ENCODE data around the gene TEX52. TPM values are rescaled to one million over a fixed set of nuclear protein-coding genes. Genes with fewer than 3 reads are reported as not detected.

The TEX52 gene
- total RNA-seq, 1 donor from 2014 or later = not detected

DNA sequence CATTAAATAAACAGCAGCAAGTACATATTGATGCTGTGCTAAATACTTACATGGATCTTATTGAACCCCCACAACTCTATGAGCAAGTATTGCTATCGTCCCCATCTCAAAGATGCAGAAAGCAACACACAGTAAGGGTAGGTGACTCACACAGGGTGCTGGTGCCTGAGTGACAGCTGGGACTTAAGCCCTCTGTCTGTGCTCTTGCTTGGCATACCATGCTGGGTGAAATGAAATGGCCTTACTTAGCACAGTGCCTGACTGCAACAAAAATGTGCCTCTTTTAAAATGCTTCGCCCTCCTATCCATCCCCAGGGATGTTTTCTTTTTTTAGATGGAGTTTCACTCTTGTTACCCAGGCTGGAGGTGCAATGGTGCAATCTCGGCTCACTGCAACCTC lies 788 bp downstream of the TEX52 start:
- DNase-seq = no peak
- Mint-ChIP-seq H3K4me3 (no peak overlapping the region), H3K9me3 (no peaks in the 10 kb centered on the region), H3K27me3 (no peaks in the 10 kb centered on the region), H3K4me1 (peaks cover 3% of the 10 kb centered on the region), H3K27ac (no peak overlapping the region), H3K36me3 (ENCODE audit: low read depth) (peaks cover 23% of the 10 kb centered on the region)
- intact Hi-C loops (cut with micrococcal nuclease) = no loop called here

DNA sequence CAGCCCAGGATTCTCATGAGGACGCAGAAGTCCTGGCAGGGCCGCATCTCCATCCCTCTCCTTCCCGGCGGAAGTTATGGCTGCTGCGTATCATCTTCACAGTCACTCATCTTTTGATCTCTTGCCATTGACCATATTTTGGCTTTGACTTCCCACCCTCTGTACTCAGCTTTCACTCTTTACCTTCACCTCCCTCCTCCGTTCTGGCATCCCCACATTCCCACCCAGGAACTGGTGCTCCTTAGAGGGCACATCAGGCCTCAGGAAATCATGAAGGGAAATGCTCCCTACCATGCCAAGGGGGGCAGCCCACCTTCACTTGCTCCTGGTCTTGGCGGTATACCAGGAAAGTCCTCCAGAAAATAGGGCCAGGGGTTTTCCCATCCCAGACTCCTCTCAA lies 1.3 kb downstream of the TEX52 start:
- H3K9me3 Mint-ChIP-seq = no peaks in the 10 kb centered on the region
- DNase-seq = no peak
- no peaks in the 10 kb centered on the region for H3K27me3 Mint-ChIP-seq
- H3K36me3 Mint-ChIP-seq (ENCODE audit: low read depth) = peaks cover 22% of the 10 kb centered on the region
- intact Hi-C loops (cut with micrococcal nuclease) = no loop called here
- no peak overlapping the region for H3K27ac Mint-ChIP-seq
- H3K4me1 Mint-ChIP-seq = peaks cover 3% of the 10 kb centered on the region
- H3K4me3 Mint-ChIP-seq = no peak overlapping the region

DNA sequence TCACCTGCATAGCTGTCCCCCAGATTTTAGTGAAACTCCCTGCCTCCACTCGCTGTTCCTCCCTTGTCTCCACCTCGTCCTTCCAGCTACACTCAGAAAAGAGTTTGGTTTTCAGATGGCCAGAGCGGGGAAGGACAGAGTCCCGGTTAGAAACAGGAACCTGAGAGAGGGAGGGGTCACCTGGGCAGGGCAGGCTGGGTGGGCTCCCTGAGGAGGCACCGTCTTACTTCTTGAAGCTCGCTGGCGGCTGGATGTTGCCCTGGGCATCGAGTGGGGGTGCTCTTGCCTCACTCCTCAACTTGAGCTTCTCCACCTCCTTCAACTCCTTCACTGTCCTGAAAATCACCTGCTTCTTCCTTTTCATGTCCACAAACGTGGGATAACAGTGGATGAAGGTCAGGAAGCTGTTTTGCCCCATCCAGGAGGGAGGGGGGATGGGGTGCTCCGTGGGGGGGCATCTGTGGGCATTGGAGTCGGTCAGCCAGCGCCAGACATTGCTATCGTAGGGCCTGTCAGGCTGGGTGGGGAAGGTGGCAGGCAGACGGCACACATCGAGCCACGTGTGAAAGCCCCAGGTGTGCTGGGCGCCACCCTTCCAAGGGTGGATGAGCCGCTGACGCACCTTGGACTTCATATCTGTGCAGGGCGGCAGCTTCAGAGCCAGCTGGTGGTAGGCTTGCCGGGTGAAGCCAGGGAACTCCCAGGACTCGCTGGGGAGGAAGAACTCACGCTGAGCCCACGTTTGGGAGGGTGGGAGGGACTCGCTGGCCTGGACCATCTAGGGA lies 2.0 kb downstream of the TEX52 start:
- Mint-ChIP-seq H3K4me1 (peaks cover 3% of the 10 kb centered on the region), H3K9me3 (no peaks in the 10 kb centered on the region), H3K27me3 (no peaks in the 10 kb centered on the region), H3K27ac (no peak overlapping the region), H3K36me3 (ENCODE audit: low read depth) (peaks cover 16% of the 10 kb centered on the region), H3K4me3 (no peak overlapping the region)
- no peak for DNase-seq
- intact Hi-C loops (cut with micrococcal nuclease) = loop anchor here (5.0 kb wide), 1 partner anchor 187 kb away; no protein-coding TSS in a partner anchor

DNA sequence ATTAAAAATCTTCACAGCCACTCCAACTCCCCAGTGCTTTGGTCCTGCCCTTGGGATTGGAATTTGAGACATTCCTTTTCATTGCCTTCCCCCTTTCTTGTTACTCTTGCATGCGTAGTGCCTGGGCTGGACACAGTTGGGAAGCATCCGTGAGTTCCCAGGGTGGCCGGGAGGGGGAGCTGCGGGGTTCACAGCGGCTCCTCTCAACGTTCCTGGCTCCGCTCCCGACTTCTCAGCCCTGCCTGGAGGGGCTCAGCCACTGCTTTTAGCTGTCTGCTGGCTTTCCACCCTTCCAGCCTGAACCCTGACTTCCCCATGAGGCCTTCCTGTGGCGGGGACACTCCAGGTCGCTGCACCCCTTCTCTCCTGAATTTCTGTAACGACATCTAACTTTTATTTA lies 3.2 kb downstream of the TEX52 start:
- Mint-ChIP-seq H3K9me3 (no peaks in the 10 kb centered on the region), H3K36me3 (ENCODE audit: low read depth) (peaks cover 6% of the 10 kb centered on the region), H3K4me3 (no peak overlapping the region), H3K27me3 (no peaks in the 10 kb centered on the region), H3K4me1 (peaks cover 3% of the 10 kb centered on the region), H3K27ac (no peak overlapping the region)
- DNase-seq = peak; percentile 84
- intact Hi-C loops (cut with micrococcal nuclease) = loop anchor here (1.0 to 5.0 kb wide), 2 partner anchors 91 to 189 kb away; no protein-coding TSS in a partner anchor

DNA sequence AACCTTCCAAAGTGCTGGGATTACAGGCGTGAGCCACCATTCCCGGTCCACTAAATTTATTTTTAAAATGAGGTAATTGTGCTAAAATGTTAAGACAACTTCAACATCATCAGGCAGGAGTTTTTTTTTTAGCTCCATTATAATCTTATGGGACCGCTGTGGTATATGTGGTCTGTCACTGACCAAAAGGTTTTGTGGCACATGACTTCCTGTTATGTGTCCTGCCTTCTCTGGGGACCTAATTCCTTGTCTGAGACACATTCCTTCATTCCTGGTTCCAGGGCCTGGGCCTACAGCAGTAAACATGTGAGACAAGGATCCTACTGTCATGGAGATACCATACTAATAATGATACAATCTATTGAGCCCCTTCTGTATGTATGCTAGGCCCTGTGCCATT lies 4.9 kb downstream of the TEX52 start:
- peaks cover 3% of the 10 kb centered on the region for H3K4me1 Mint-ChIP-seq
- H3K27me3 Mint-ChIP-seq = no peaks in the 10 kb centered on the region
- peaks cover 4% of the 10 kb centered on the region for H3K36me3 Mint-ChIP-seq (ENCODE audit: low read depth)
- H3K4me3 Mint-ChIP-seq = no peak overlapping the region
- no peak overlapping the region for H3K27ac Mint-ChIP-seq
- no peaks in the 10 kb centered on the region for H3K9me3 Mint-ChIP-seq
- intact Hi-C loops (cut with micrococcal nuclease) = loop anchor here (5.0 kb wide), 1 partner anchor 190 kb away; no protein-coding TSS in a partner anchor
- no peak for DNase-seq

DNA sequence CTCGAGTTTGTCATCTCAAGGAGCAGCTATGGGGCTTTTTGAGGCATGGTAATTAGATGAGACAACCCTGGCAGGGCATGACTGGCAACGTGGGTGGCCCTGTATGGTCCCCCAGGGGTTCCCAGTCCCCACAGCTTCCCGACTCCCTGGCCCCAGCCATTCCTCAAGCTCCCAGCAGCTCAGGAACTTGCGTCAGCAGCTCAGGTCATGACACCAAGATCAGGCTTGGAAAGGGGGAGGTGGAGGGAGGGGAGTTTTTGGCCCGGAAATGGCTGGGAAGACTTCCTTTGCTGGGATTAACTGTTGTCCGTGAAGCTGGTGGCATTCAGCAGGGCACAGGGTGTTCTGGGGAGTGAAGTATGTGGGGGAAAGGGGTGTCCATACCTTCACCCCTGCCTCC lies 11.6 kb downstream of the TEX52 start:
- H3K36me3 Mint-ChIP-seq (ENCODE audit: low read depth) = peaks cover 3% of the 10 kb centered on the region
- intact Hi-C loops (cut with micrococcal nuclease) = no loop called here
- no peak for DNase-seq
- H3K27me3 Mint-ChIP-seq = no peaks in the 10 kb centered on the region
- no peaks in the 10 kb centered on the region for H3K9me3 Mint-ChIP-seq
- H3K4me1 Mint-ChIP-seq = no peaks in the 10 kb centered on the region
- H3K27ac Mint-ChIP-seq = no peak overlapping the region
- no peak overlapping the region for H3K4me3 Mint-ChIP-seq

DNA sequence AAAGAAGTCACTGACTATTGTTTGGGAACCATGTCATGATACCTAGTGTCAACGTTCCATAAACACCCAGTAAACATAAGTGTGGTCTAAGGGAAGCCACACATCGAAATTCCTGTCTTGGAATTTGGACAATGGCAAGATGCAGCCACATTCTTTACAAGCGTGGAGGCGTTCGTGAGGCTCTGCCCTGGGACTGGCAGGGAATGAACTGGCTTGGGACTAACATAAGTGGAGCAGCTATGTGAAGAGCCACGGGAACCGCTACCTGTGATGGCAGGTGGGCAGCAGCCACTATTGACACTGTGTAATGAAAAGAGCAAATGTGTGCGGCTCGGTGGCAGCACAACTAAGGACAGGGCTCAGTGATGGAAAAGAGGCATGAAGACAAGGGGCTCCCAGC lies 12.1 kb downstream of the TEX52 start:
- Mint-ChIP-seq H3K27ac (no peak overlapping the region), H3K4me3 (no peak overlapping the region), H3K4me1 (no peaks in the 10 kb centered on the region), H3K27me3 (no peaks in the 10 kb centered on the region), H3K36me3 (ENCODE audit: low read depth) (peaks cover 4% of the 10 kb centered on the region), H3K9me3 (no peaks in the 10 kb centered on the region)
- no peak for DNase-seq
- intact Hi-C loops (cut with micrococcal nuclease) = no loop called here

DNA sequence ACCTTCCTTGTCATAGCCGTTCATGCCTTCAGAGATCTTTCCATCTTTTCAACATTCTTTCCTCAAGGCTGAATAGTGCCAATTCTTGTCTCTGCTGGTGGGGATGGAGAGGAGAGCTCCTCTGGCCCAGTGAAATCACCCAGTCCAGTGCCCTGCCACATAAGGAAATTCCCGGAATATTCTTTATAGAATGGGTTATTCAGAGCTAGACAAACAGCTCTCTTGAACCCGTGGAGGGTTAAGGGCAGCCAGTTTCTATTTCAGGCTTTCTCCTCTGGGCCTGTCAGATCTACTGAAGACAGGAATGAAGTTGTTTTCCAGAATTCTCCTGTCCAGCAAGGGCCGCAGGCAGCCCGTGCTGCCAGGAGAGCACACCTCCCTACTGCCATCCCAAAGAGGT lies 13.9 kb downstream of the TEX52 start:
- Mint-ChIP-seq H3K4me1 (no peaks in the 10 kb centered on the region), H3K9me3 (no peaks in the 10 kb centered on the region), H3K36me3 (ENCODE audit: low read depth) (peaks cover 8% of the 10 kb centered on the region), H3K27me3 (no peaks in the 10 kb centered on the region), H3K27ac (no peak overlapping the region), H3K4me3 (no peak overlapping the region)
- no peak for DNase-seq
- intact Hi-C loops (cut with micrococcal nuclease) = no loop called here

DNA sequence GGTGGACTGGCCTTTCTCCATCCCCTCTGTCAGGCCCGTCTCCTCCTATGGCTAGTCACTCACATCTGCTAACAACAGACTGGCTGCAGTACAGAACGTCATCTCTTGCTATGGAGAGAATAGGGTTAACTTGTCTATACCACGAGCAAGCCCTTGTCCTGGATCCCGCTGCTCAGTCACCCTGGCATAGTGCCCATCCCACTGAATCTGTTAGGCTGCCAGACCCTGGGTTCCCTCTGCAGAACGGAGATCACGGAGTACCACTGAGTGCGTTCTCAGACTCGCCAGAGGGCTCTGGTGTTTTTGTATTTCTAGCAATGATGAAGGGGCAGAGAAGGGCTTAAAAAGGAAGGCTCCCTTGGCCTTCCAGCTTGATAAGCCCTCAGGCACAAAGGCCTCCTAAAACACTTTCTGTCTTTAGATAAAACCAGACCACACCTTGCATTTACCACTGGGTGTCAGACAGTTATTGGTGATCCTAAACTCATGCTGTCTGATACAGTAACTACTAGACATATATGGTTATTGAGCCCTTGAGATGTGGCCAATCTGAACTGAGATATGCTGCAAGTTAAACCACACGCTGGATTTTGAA lies 15.7 kb downstream of the TEX52 start:
- no peak for DNase-seq
- Mint-ChIP-seq H3K4me1 (no peaks in the 10 kb centered on the region), H3K4me3 (no peak overlapping the region), H3K27ac (no peak overlapping the region), H3K27me3 (no peaks in the 10 kb centered on the region), H3K36me3 (ENCODE audit: low read depth) (peaks cover 11% of the 10 kb centered on the region), H3K9me3 (no peaks in the 10 kb centered on the region)
- intact Hi-C loops (cut with micrococcal nuclease) = no loop called here

DNA sequence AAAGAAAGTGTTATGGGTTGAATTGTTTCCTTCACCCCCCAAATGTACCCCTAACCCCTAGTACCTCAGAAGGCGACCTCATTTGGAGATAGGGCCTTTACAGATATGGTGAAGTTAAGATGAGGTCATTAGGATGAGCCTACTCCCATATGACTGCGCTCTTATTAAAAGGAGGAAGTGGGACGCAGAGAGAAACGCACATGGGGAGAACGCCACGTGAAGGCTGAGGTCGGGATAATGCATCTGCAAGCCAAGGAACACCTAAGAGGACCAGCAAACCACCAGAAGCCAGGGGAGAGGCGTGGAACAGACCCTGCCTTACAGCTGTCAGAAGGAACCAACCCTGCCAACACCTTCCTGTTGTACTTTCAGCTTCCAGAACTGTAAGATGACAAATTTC lies 20.3 kb downstream of the TEX52 start:
- Mint-ChIP-seq H3K4me3 (no peak overlapping the region), H3K27ac (no peak overlapping the region), H3K27me3 (no peaks in the 10 kb centered on the region), H3K36me3 (ENCODE audit: low read depth) (peaks cover 16% of the 10 kb centered on the region), H3K9me3 (no peaks in the 10 kb centered on the region), H3K4me1 (peaks cover 2% of the 10 kb centered on the region)
- no peak for DNase-seq
- intact Hi-C loops (cut with micrococcal nuclease) = no loop called here

DNA sequence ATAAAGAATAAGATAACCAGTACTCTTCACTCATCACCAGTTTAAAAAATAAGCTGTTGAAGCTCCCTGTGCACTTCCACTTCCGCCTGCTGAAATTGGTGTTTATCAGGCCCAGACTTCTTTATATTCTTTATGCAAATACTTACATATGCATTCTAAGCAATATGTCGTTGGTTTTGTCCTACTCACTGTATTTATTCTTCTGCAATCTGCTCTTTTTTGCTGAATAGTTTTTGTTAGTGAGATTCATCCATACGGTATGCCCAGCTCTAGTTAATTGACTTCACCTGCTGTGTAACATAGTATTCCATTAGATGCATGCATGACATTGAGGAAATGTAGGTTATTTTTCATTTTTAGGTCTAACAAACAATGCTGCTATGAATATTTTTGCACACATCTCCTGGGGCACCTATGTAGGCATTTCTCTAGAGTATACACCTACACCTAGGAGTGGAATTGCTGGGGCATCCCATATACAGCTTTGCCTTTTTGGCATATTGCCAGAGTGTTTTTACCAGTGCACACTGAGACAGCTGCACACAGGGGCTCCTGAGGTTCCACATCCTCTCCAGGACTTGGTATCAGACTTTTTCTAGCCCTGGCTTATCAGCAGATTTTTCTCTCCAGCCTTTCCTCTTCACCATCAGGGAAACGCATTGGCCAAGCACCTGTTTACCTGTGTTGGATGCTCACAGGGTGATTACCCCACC lies 21.0 kb downstream of the TEX52 start:
- Mint-ChIP-seq H3K4me1 (peaks cover 2% of the 10 kb centered on the region), H3K9me3 (no peaks in the 10 kb centered on the region), H3K36me3 (ENCODE audit: low read depth) (peaks cover 20% of the 10 kb centered on the region), H3K4me3 (no peak overlapping the region), H3K27me3 (no peaks in the 10 kb centered on the region), H3K27ac (no peak overlapping the region)
- DNase-seq = no peak
- intact Hi-C loops (cut with micrococcal nuclease) = no loop called here

DNA sequence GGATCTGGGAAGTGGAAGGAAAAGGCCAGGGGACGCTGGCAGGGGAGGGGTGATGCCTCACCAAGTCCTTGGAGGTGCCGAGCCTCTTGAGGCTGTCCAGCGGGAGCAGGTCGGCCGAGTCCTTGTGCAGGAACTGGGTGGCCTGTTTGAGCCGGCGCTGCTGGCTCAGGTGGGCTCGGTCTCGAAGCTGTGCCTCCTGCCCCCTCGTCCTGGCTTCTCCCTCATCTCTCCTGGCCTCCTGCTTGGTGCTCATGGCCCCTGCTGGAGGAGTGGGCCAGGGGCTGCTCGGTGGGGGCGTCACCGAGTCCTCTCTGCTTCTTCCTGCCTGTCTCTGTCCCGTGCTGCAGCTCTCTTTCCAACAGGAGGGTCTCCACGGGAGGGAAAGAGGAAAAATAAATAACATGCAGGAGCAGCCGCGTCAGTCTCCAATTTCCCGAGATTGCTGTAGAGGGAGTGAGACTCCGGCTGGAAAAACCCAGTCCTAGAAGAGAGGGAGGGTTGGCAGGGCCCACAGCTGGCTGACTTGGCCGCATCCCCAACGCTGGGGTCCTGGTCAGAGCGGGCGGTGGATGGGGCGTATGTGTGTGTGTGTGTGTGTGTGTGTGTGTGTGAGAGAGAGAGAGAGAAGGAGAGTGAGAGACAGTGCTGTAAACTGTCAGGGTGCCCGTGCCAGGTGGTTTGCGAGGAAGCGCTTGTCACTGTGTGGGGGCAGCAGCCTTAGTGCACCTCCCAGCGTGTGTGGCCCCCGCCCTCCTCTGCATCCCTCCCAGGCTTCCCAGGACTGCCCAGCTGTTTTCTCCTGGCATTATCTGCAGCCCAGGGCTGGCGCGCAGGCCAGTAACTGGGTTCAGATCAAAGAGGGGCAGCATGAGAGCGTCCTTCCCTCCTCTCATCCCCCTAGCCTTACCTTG lies 22.0 kb downstream of the TEX52 start, which contains the start of gene NRIP2:
TSS of gene NRIP2 (minus strand) at position 455 of the 911 bp plus-strand sequence. CDS start at position 403, 52 bp downstream.
- Mint-ChIP-seq H3K4me3 (no peak within 1 kb of the TSS), H3K27me3 (no peaks in the 10 kb centered on the region), H3K4me1 (peaks cover 4% of the 10 kb centered on the region)

DNA sequence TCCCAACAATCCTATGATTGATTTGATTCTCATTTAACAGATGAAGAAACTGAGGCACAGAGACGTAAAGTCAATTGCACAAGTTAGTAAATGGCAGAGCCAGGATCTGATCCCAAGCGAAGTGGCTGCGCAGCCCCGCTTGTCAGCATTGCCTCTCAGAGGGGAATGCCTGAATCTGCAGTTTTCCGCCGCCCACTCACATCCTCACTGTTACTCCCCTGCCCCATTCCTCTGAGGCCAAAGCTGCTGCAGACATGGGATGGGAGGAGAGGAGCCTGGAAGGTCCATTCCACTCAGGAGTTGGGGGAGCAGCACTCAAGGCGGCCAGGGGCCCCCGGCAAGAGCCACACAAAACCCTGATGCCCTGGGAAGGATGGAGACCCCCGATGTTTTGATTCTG lies 23.0 kb downstream of the TEX52 start:
- intact Hi-C loops (cut with micrococcal nuclease) = no loop called here
- Mint-ChIP-seq H3K9me3 (no peaks in the 10 kb centered on the region), H3K4me3 (no peak overlapping the region), H3K36me3 (ENCODE audit: low read depth) (peaks cover 22% of the 10 kb centered on the region), H3K27me3 (no peaks in the 10 kb centered on the region), H3K27ac (no peak overlapping the region), H3K4me1 (peaks cover 4% of the 10 kb centered on the region)
- no peak for DNase-seq

More for the DNA sequence above, 22.0 kb downstream of the TEX52 start, which contains the start of gene NRIP2:
- no peaks in the 10 kb centered on the region for H3K9me3 Mint-ChIP-seq
- no peak for DNase-seq
- intact Hi-C loops (cut with micrococcal nuclease) = no loop called here
- H3K27ac Mint-ChIP-seq = no peak within 1 kb of the TSS
- peaks cover 23% of the 10 kb centered on the region for H3K36me3 Mint-ChIP-seq (ENCODE audit: low read depth)
